Thyroid gland (tissue), 4 donors: ENCODE data around the gene C1orf115. TPM values are rescaled to one million over a fixed set of nuclear protein-coding genes. Genes with fewer than 3 reads are reported as not detected.
A peak's percentile ranks its signal among the peaks of the same experiment; 100 is the strongest.

Experiments used
- DNase-seq, 2 donors: peaks; one replicate each; pipeline ENCODE4 v3.0.0-alpha.2; 2019
- H3K27ac ChIP-seq, 3 donors: fragments of 200-600 bp; sonication (generic); 1 replicate in 2 of 3; 2 replicates in 1 of 3; pipeline ENCODE4 v1.5.1; 2016 to 2019; ENCODE audit warnings: mild to moderate bottlenecking in 1 of 3, moderate library complexity in 1 of 3
- H3K27me3 ChIP-seq: fragments of 200-600 bp; sonication (generic); one replicate; pipeline ENCODE4 v1.5.1; 2019
- H3K36me3 ChIP-seq, 2 donors: fragments of 200-600 bp; sonication (generic); one replicate each; pipeline ENCODE4 v1.5.1; 2016 to 2019
- H3K4me1 ChIP-seq, 2 donors: fragments of 200-600 bp; sonication (generic); one replicate each; pipeline ENCODE4 v1.5.1; 2017 to 2019
- H3K4me3 ChIP-seq, 3 donors: fragments of 200-600 bp; sonication (generic); replicated peaks in 1 of 3; 1 replicate in 2 of 3; 2 replicates in 1 of 3; pipeline ENCODE4 v1.5.1; 2016; ENCODE audit warnings: mild to moderate bottlenecking in 1 of 3
- H3K9me3 ChIP-seq: fragments of 200-600 bp; sonication (generic); one replicate; pipeline ENCODE4 v1.5.1; 2017
- POLR2A ChIP-seq, 2 donors: fragments of 450-650 bp; IDR thresholded peaks; one replicate each; pipeline ENCODE4 v1.6.1; 2017; ENCODE audit warnings: antibody characterized with exemption in 2 of 2, mild to moderate bottlenecking in 2 of 2, moderate library complexity in 1 of 2
- WGBS, 2 donors: methylation state at CpG; one replicate each; pipeline ENCODE4 v1.1.5; 2017; 5-methylcytosine and 5-hydroxymethylcytosine counted together
- intact Hi-C: fragments of 100-400 bp; cut with DNase I; formaldehyde crosslinking; loops from one replicate; pipeline ENCODE4 v1.15.1; 2023
- total RNA-seq, 4 donors: library from RNA; depleted of rRNA; stranded (reverse); fragments of >200 nt; gene quantifications; one replicate each; pipeline ENCODE4 v1.2.3, GENCODE V29; 2016
- TF ChIP-seq, protein P1 (sequence below), 6 experiments: fragments of 200-600 bp in 3 of 6; fragments of 450-650 bp in 3 of 6; sonication (generic) in 3 of 6; IDR thresholded peaks; one replicate each; pipeline ENCODE4 v1.5.1; 2016 to 2019; ENCODE audit warnings: antibody characterized with exemption in 6 of 6, mild to moderate bottlenecking in 2 of 6, inconsistent platforms in 1 of 6, moderate library complexity in 1 of 6

The C1orf115 gene, protein sequence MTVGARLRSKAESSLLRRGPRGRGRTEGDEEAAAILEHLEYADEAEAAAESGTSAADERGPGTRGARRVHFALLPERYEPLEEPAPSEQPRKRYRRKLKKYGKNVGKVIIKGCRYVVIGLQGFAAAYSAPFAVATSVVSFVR
- total RNA-seq = 10 to 100 TPM; 24.3 to 41.4 (median 31.1) TPM

DNA sequence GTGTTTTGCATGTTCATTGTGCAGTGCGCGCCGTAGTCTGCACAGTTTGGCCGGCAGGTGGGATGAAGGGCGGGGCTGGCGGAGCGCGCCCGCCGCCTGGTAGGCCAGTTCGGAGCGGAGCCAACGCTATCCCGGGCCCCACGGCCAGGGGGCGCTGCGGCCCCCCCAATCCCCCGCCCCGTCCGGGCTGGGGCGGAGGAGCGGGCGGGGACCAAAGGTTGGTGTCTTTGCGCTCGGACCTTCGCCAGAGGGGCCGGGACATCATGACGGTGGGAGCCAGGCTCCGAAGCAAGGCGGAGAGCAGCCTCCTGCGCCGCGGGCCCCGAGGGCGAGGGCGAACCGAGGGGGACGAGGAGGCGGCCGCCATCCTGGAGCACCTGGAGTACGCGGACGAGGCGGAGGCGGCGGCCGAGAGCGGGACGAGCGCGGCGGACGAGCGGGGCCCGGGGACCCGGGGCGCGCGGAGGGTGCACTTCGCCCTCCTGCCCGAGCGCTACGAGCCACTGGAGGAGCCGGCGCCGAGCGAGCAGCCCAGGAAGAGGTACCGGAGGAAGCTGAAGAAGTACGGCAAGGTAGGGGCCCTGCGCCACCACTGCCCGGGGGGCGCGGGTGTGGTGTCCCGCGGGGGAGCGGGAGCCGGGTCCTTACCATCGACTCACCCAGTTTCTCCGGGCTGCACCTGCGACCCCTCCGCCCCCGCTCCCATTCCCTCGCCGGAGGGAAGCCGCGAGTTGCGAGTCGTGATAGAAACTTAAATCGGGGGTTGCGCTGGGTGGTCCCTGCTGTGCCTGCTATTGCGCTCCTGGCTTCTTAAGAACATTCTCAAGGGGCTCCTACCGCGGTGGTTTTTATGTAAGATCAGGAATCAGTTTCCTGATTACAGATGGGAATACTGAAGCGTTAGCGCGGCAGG is at the start of gene C1orf115:
TSS of gene C1orf115 (plus strand) at position 224 of the 913 bp plus-strand sequence. CDS start at position 264, 40 bp downstream.
- H3K9me3 ChIP-seq = no peaks in the 10 kb centered on the region
- peak within 1 kb of the TSS; percentile 67 to 81 (median 68) for H3K4me3 ChIP-seq
- intact Hi-C loops = loop anchor here (5.0 kb wide), 1 partner anchor 42 kb away; no protein-coding TSS in a partner anchor
- no peaks in the 10 kb centered on the region for H3K36me3 ChIP-seq
- TF ChIP-seq POLR2A (IDR thresholded peaks at IDR 0.05) = peak; percentile 28 to 91
- TF ChIP-seq, protein P1, sequence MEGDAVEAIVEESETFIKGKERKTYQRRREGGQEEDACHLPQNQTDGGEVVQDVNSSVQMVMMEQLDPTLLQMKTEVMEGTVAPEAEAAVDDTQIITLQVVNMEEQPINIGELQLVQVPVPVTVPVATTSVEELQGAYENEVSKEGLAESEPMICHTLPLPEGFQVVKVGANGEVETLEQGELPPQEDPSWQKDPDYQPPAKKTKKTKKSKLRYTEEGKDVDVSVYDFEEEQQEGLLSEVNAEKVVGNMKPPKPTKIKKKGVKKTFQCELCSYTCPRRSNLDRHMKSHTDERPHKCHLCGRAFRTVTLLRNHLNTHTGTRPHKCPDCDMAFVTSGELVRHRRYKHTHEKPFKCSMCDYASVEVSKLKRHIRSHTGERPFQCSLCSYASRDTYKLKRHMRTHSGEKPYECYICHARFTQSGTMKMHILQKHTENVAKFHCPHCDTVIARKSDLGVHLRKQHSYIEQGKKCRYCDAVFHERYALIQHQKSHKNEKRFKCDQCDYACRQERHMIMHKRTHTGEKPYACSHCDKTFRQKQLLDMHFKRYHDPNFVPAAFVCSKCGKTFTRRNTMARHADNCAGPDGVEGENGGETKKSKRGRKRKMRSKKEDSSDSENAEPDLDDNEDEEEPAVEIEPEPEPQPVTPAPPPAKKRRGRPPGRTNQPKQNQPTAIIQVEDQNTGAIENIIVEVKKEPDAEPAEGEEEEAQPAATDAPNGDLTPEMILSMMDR (IDR thresholded peaks at IDR 0.05) = peak; percentile 87 to 99 (median 98)
- H3K27ac ChIP-seq = peak within 1 kb of the TSS in 2 of 3 donors; percentile 53 to 58
- H3K4me1 ChIP-seq = peaks cover 4 to 9% of the 10 kb centered on the region in 2 donors
- DNase-seq = peak; percentile 84 to 87
- WGBS, 2 donors = 6 to 9% methylated on average over 27 to 32 of the region's 96 CpGs
- no peaks in the 10 kb centered on the region for H3K27me3 ChIP-seq

DNA sequence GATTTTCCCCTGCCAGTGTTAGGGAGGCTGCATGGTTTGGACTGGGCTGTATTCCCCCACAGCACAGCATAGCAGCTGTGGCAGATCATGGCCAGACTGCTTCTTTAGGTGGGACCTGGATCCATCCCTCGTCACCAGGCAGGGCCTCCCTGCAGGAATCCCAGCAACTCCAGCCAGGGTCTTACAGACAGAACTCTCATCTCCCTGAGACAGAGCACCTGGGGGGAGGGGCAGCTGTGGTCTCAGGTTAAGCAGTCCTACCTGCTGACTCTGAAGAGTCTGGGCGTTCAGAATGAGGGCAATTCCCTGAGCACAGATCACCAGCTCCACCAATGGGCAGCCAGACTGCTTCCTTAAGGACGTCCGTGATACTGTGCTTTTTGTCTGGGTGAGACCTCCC is 47.9 kb upstream of the C1orf115 start:
- no peak for DNase-seq
- Histone ChIP-seq H3K36me3 (no peaks in the 10 kb centered on the region), H3K9me3 (no peaks in the 10 kb centered on the region), H3K27me3 (no peaks in the 10 kb centered on the region), H3K4me1 (no peaks in the 10 kb centered on the region), H3K27ac (no peak overlapping the region), H3K4me3 (no peak overlapping the region)
- 67 to 100% methylated on average over 1 to 4 of the region's 4 CpGs for WGBS, 2 donors
- TF ChIP-seq, protein P1 (IDR thresholded peaks at IDR 0.05) = no peak
- no peak for TF ChIP-seq POLR2A (IDR thresholded peaks at IDR 0.05)
- intact Hi-C loops = no loop called here

DNA sequence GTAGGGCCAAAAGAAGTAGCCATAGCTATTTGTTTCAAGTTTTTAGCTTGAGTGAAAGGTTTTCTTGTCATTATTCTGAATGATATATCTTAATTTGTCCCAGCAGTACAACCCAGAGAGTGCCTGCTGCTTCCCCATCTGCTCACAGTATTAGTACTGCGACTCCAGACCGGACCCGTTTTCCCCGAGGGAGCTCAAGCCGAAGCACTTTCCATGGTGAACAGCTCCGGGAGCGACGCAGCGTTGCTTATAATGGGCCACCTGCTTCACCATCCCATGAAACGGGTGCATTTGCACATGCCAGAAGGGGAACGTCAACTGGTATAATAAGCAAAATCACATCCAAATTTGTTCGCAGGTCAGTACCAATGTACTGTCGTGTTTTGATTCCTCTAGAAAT is 37.2 kb upstream of the C1orf115 start:
- 96 to 98% methylated on average over 13 of the region's 13 CpGs for WGBS, 2 donors
- no peak for TF ChIP-seq POLR2A (IDR thresholded peaks at IDR 0.05)
- TF ChIP-seq, protein P1 (IDR thresholded peaks at IDR 0.05) = no peak
- peaks cover 0 to 10% of the 10 kb centered on the region in 2 donors for H3K36me3 ChIP-seq
- H3K27ac ChIP-seq = no peak overlapping the region
- DNase-seq = no peak
- no peaks in the 10 kb centered on the region for H3K9me3 ChIP-seq
- no peaks in the 10 kb centered on the region for H3K4me1 ChIP-seq
- no peak overlapping the region for H3K4me3 ChIP-seq
- intact Hi-C loops = no loop called here
- no peaks in the 10 kb centered on the region for H3K27me3 ChIP-seq

DNA sequence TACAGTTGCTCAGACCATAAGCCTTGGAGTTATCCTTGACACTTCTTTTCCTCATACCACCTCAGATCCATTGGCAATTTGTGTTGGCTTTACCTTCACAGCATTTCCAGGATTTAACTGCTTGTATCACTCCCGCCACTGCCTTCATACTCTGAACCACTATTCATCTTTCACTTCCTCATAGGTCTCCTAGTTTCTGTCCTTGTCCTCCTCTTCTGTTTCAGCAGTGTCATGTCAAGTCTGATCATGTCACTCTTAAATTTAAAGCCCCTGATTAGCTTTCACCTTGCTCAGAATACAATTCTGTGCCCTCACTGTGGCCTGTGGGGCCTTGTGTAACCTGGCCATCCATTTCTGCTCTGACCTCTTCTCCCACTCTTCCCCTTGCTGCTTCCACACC is 34.7 kb upstream of the C1orf115 start:
- no peak for DNase-seq
- intact Hi-C loops = no loop called here
- Histone ChIP-seq H3K27ac (no peak overlapping the region), H3K4me3 (no peak overlapping the region), H3K36me3 (peaks cover 0 to 10% of the 10 kb centered on the region in 2 donors), H3K4me1 (no peaks in the 10 kb centered on the region), H3K27me3 (no peaks in the 10 kb centered on the region), H3K9me3 (no peaks in the 10 kb centered on the region)
- WGBS, 2 donors = 92 to 93% methylated on average over 1 of the region's 1 CpG
- TF ChIP-seq, protein P1 (IDR thresholded peaks at IDR 0.05) = no peak
- TF ChIP-seq POLR2A (IDR thresholded peaks at IDR 0.05) = no peak
